ENCODE measurements around the gene QPCTL. TPM values are rescaled to one million over a fixed set of nuclear protein-coding genes. Genes with fewer than 3 reads are reported as not detected.

Gene QPCTL
- total and polyA plus RNA-seq, 9 of the 15 experiments (the other 6 are each of a cell fraction or from before 2014, with no cell fraction given): 0.99 to 31.3 (median 12.7) TPM

- TF ChIP-seq PRMT5 (CRISPR knock-in tag; IDR thresholded peaks at IDR 0.05): no peak
- peak; percentile 23 for TF ChIP-seq CHD1 (IDR thresholded peaks at IDR 0.05; ENCODE audit: low read length)
- TF ChIP-seq NFE2L1 (tag; IDR thresholded peaks at IDR 0.05; ENCODE audit: borderline replicate concordance, low read depth): no peak
- no peak for TF ChIP-seq MCM5 (IDR thresholded peaks at IDR 0.05; ENCODE audit: low read depth)
- TF ChIP-seq THAP7 (CRISPR knock-in tag; IDR thresholded peaks at IDR 0.05): no peak
- TF ChIP-seq SAFB (IDR thresholded peaks at IDR 0.05; ENCODE audit: borderline replicate concordance, low read depth, low read length): no peak
- TF ChIP-seq ZKSCAN8 (CRISPR knock-in tag; IDR thresholded peaks at IDR 0.05): no peak
- no peak for TF ChIP-seq HNRNPUL1 (IDR thresholded peaks at IDR 0.05; ENCODE audit: low read length)
- no peak for TF ChIP-seq KLF13 (tag; IDR thresholded peaks at IDR 0.05; ENCODE audit: borderline replicate concordance, low read depth)
- no peak for TF ChIP-seq ATF1 (CRISPR knock-in tag; IDR thresholded peaks at IDR 0.05)
- TF ChIP-seq ATF1 (tag; IDR thresholded peaks at IDR 0.05): no peak
- no peak for TF ChIP-seq ELK3 (CRISPR knock-in tag; IDR thresholded peaks at IDR 0.05)
- TF ChIP-seq MECOM (CRISPR knock-in tag; IDR thresholded peaks at IDR 0.05): no peak
- no peak for TF ChIP-seq PPARD (CRISPR knock-in tag; IDR thresholded peaks at IDR 0.05)
- TF ChIP-seq TFAP4 (CRISPR knock-in tag; IDR thresholded peaks at IDR 0.05; ENCODE audit: borderline replicate concordance): peak; percentile 43
- TF ChIP-seq POLR2H (tag; IDR thresholded peaks at IDR 0.05; ENCODE audit: low read depth): peak; percentile 87
- no peak for TF ChIP-seq SMAD2 (IDR thresholded peaks at IDR 0.05; ENCODE audit: low read depth, low read length)
- TF ChIP-seq IRF2 (CRISPR knock-in tag; IDR thresholded peaks at IDR 0.05): no peak
- TF ChIP-seq MEF2D (tag; conservative IDR thresholded peaks at IDR 0.05; ENCODE audit: low read depth): 0 out of 2 replicates have a peak, but pooled peaks have one; percentile 43
- TF ChIP-seq THRB (CRISPR knock-in tag; conservative IDR thresholded peaks at IDR 0.05): 0 out of 2 replicates have a peak, but pooled peaks have one; percentile 7
- TF ChIP-seq SMARCC2 (IDR thresholded peaks at IDR 0.05; ENCODE audit: low read depth): no peak
- no peak; a peak in 1 of 3 replicates for TF ChIP-seq CBX3 (IDR thresholded peaks at IDR 0.05; ENCODE audit: borderline replicate concordance in 1 of 2, low read length in 2 of 2)
- TF ChIP-seq FOXJ2 (tag; IDR thresholded peaks at IDR 0.05): peak; percentile 85
- no peak for TF ChIP-seq CBX1 (IDR thresholded peaks at IDR 0.05; ENCODE audit: low read depth)
- no peak for TF ChIP-seq SREBF1 (IDR thresholded peaks at IDR 0.05; ENCODE audit: borderline replicate concordance, low read depth, low read length)
- no peak for TF ChIP-seq PRPF4 (IDR thresholded peaks at IDR 0.05; ENCODE audit: insufficient read depth, low read depth, low read length, poor library complexity, severe bottlenecking)
- no peak for TF ChIP-seq ZNF830 (CRISPR knock-in tag; IDR thresholded peaks at IDR 0.05)
Observed at GRCh38 chr19:45691516-45692186, 815 bp upstream of the QPCTL start, which contains the start of gene SNRPD2 (continued).

Data from K562 (cell line).